Neural progenitor cell (in vitro differentiated cells): ENCODE data around the gene DOCK11.

ENCODE experiments used
- CTCF ChIP-seq: fragments of 200-600 bp; sonication (generic); IDR thresholded peaks from 2 replicates; pipeline ENCODE4 v1.5.1; 2017; ENCODE audit warnings: antibody characterized with exemption, mild to moderate bottlenecking
- EZH2 ChIP-seq: fragments of 200-600 bp; sonication (generic); IDR thresholded peaks from 2 replicates; pipeline ENCODE4 v1.6.1; 2017; ENCODE audit warnings: antibody characterized with exemption, mild to moderate bottlenecking, moderate library complexity
- EZH2phosphoT487 ChIP-seq: fragments of 200-600 bp; sonication (generic); IDR thresholded peaks from 2 replicates; pipeline ENCODE4 v1.6.1; 2017; ENCODE audit warnings: antibody characterized with exemption

GRCh38 chrX:118545510-118545909, 49.9 kb downstream of the DOCK11 start:
- TF ChIP-seq CTCF (no peak), EZH2 (no peak), EZH2phosphoT487 (no peak)
